H9 (cell line): ENCODE data around the gene LEF1. TPM values are rescaled to one million over a fixed set of nuclear protein-coding genes. Genes with fewer than 3 reads are reported as not detected.

ENCODE experiments used
- DNase-seq: peaks from one replicate; pipeline ENCODE4 v3.0.0-alpha.2; 2017
- H2AFZ ChIP-seq: one replicate; pipeline ENCODE4 v1.6.1; 2013; ENCODE audit warnings: mild to moderate bottlenecking, low read length, control low read depth, moderate library complexity
- H2AK5ac ChIP-seq: 2 replicates; pipeline ENCODE4 v1.6.1; 2013; ENCODE audit warnings: low read length, control low read depth, mixed read lengths; ENCODE audit not compliant: insufficient read length
- H2BK120ac ChIP-seq: one replicate; pipeline ENCODE4 v1.6.1; 2013; ENCODE audit warnings: low read depth, mild to moderate bottlenecking, low read length, control low read depth, inconsistent platforms; ENCODE audit not compliant: poor library complexity, severe bottlenecking
- H2BK12ac ChIP-seq: 2 replicates; pipeline ENCODE4 v1.6.1; 2013; ENCODE audit warnings: low read length, control low read depth, mixed read lengths, low read depth; ENCODE audit not compliant: insufficient read length
- H2BK15ac ChIP-seq: 2 replicates; pipeline ENCODE4 v1.6.1; 2013; ENCODE audit warnings: low read depth, low read length, control low read depth
- H2BK20ac ChIP-seq: one replicate; pipeline ENCODE4 v1.6.1; 2013; ENCODE audit warnings: low read depth, mild to moderate bottlenecking, low read length, control low read depth, inconsistent platforms; ENCODE audit not compliant: poor library complexity, severe bottlenecking
- H2BK5ac ChIP-seq: 2 replicates; pipeline ENCODE4 v1.6.1; 2013; ENCODE audit warnings: low read length, control low read depth, mixed read lengths; ENCODE audit not compliant: insufficient read length
- H3K14ac ChIP-seq: 2 replicates; pipeline ENCODE4 v1.6.1; 2013; ENCODE audit warnings: low read length, control low read depth; ENCODE audit not compliant: insufficient read depth
- H3K18ac ChIP-seq: 2 replicates; pipeline ENCODE4 v1.6.1; 2013; ENCODE audit warnings: low read depth, mild to moderate bottlenecking, mixed read lengths, low read length, control low read depth; ENCODE audit not compliant: insufficient read length
- H3K23ac ChIP-seq: 2 replicates; pipeline ENCODE4 v1.6.1; 2013; ENCODE audit warnings: low read length, control low read depth, mixed read lengths, low read depth; ENCODE audit not compliant: insufficient read length
- H3K23me2 ChIP-seq: 2 replicates; pipeline ENCODE4 v1.6.1; 2013; ENCODE audit warnings: low read depth, mild to moderate bottlenecking, mixed read lengths, low read length, control low read depth; ENCODE audit not compliant: insufficient read length, poor library complexity, severe bottlenecking
- H3K27ac ChIP-seq: 2 replicates; pipeline ENCODE4 v1.5.1; 2013; ENCODE audit warnings: low read length, control low read depth, mixed read lengths, low read depth; ENCODE audit not compliant: insufficient read length
- H3K27me3 ChIP-seq: 2 replicates; pipeline ENCODE4 v1.6.1; 2013; ENCODE audit warnings: low read length, control low read depth, inconsistent platforms; ENCODE audit not compliant: insufficient read depth
- H3K4ac ChIP-seq: 2 replicates; pipeline ENCODE4 v1.6.1; 2013; ENCODE audit warnings: low read depth, mild to moderate bottlenecking, control low read depth, inconsistent platforms, low read length, moderate library complexity
- H3K4me1 ChIP-seq: 2 replicates; pipeline ENCODE4 v1.6.1; 2013; ENCODE audit warnings: low read length, control low read depth, inconsistent platforms; ENCODE audit not compliant: insufficient read depth
- H3K4me2 ChIP-seq: 2 replicates; pipeline ENCODE4 v1.6.1; 2013; ENCODE audit warnings: low read length, control low read depth, mixed read lengths; ENCODE audit not compliant: insufficient read length, insufficient read depth
- H3K56ac ChIP-seq: 2 replicates; pipeline ENCODE4 v1.6.1; 2013; ENCODE audit warnings: low read depth, mild to moderate bottlenecking, mixed read lengths, low read length, control low read depth; ENCODE audit not compliant: insufficient read length
- H3K79me1 ChIP-seq: 2 replicates; pipeline ENCODE4 v1.6.1; 2013; ENCODE audit warnings: low read depth, mild to moderate bottlenecking, moderate library complexity, low read length, control low read depth, inconsistent platforms; ENCODE audit not compliant: insufficient read depth, poor library complexity, severe bottlenecking
- H3K79me2 ChIP-seq: 2 replicates; pipeline ENCODE4 v1.6.1; 2013; ENCODE audit warnings: low read length, control low read depth, inconsistent platforms; ENCODE audit not compliant: insufficient read depth
- H3K9ac ChIP-seq: 2 replicates; pipeline ENCODE4 v1.6.1; 2013; ENCODE audit warnings: low read length, control low read depth, mixed read lengths; ENCODE audit not compliant: insufficient read length; ENCODE audit errors: extremely low read depth
- H3K9me3 ChIP-seq: one replicate; pipeline ENCODE4 v1.6.1; 2013; ENCODE audit warnings: low read depth, low read length, inconsistent platforms; ENCODE audit not compliant: control insufficient read depth
- H3T11ph ChIP-seq: one replicate; pipeline ENCODE4 v1.6.1; 2013; ENCODE audit warnings: mild to moderate bottlenecking, low read length, control low read depth, inconsistent platforms
- H4K20me1 ChIP-seq: one replicate; pipeline ENCODE4 v1.6.1; 2013; ENCODE audit not compliant: control insufficient read depth, insufficient read length, insufficient read depth
- H4K5ac ChIP-seq: 2 replicates; pipeline ENCODE4 v1.6.1; 2013; ENCODE audit warnings: low read depth, mild to moderate bottlenecking, mixed read lengths, low read length, control low read depth; ENCODE audit not compliant: insufficient read length
- H4K8ac ChIP-seq: replicated peaks from 2 replicates; pipeline ENCODE4 v1.6.1; 2013; ENCODE audit warnings: low read length, control low read depth, mixed read lengths, low read depth; ENCODE audit not compliant: insufficient read length
- H4K91ac ChIP-seq: 2 replicates; pipeline ENCODE4 v1.6.1; 2013; ENCODE audit warnings: low read depth, mild to moderate bottlenecking, moderate library complexity, mixed read lengths, low read length, control low read depth; ENCODE audit not compliant: insufficient read length
- H3K27ac Mint-ChIP-seq, 3 experiments: 2 replicates in 2 of 3; 3 replicates in 1 of 3; pipeline ENCODE4 v1.8.0; 2020 to 2021; ENCODE audit warnings: mixed read lengths in 3 of 3, mild to moderate bottlenecking in 1 of 3, moderate library complexity in 1 of 3
- H3K27me3 Mint-ChIP-seq: 2 replicates; pipeline ENCODE4 v1.8.0; 2021; ENCODE audit warnings: low read depth, mild to moderate bottlenecking, moderate library complexity, mixed read lengths
- H3K36me3 Mint-ChIP-seq, 3 experiments: 2 replicates in 2 of 3; 3 replicates in 1 of 3; pipeline ENCODE4 v1.8.0; 2020 to 2021; ENCODE audit warnings: low read depth in 3 of 3, mixed read lengths in 3 of 3; ENCODE audit not compliant: insufficient read depth in 1 of 3
- H3K4me1 Mint-ChIP-seq, 2 experiments: 2 replicates each; pipeline ENCODE4 v1.8.0; 2020; ENCODE audit warnings: mixed read lengths in 2 of 2
- H3K4me3 Mint-ChIP-seq, 2 experiments: 2 replicates in 1 of 2; 3 replicates in 1 of 2; pipeline ENCODE4 v1.8.0; 2020 to 2021; ENCODE audit warnings: mild to moderate bottlenecking in 2 of 2, mixed read lengths in 2 of 2, moderate library complexity in 1 of 2
- H3K9me3 Mint-ChIP-seq, 2 experiments: 2 replicates in 1 of 2; 3 replicates in 1 of 2; pipeline ENCODE4 v1.8.0; 2020; ENCODE audit warnings: mild to moderate bottlenecking in 2 of 2, mixed read lengths in 2 of 2, moderate library complexity in 1 of 2
- total RNA-seq: library from RNA; stranded (reverse); gene quantifications from 2 replicates; pipeline ENCODE4 v1.2.1, GENCODE V29; 2021
- TF ChIP-seq, protein P1 (sequence below): fragments of 200-600 bp; sonication (generic); conservative IDR thresholded peaks from 3 replicates; pipeline ENCODE4 v1.8.0; 2021; ENCODE audit warnings: antibody characterized with exemption, mild to moderate bottlenecking

Gene LEF1
- total RNA-seq, 1 experiment from 2014 or later: 2.5 TPM

DNA sequence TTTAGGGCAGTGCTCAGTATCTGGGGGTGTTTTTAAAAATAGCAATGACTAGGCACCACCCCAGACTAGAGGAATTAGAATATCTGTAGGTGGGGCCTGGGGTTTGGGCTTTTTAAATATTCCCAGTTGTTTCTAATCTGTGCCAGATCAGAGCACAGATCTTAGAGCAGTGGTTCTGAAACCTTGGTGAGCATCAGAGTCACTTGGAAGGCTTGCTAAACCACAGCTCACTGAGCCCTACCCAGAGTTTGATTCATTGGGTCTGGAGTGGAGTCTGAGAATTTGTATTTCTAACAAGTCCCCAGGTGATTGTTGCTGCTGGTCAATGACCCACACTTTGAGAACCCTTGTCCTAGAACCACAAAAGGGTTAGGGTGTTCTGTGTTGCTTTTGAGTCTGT lies 162.4 kb downstream of the LEF1 start:
- Histone ChIP-seq H3K56ac (no peak overlapping the region), H3K23ac (no peak overlapping the region), H2BK15ac (no peak overlapping the region), H3K4me2 (no peak overlapping the region), H2BK5ac (no peak overlapping the region), H4K91ac (no peak overlapping the region), H3K27me3 (no peaks in the 10 kb centered on the region), H4K8ac (no peak overlapping the region), H3K14ac (no peak overlapping the region), H3K4ac (no peak overlapping the region), H3T11ph (no peak overlapping the region), H3K9me3 (peaks cover 4% of the 10 kb centered on the region), H4K20me1 (no peaks in the 10 kb centered on the region), H3K18ac (no peak overlapping the region), H2AK5ac (no peak overlapping the region), H2BK12ac (no peak overlapping the region), H2BK20ac (no peak overlapping the region), H3K79me2 (no peaks in the 10 kb centered on the region; the same call in 1 of the 2 replicates), H3K9ac (no peak overlapping the region), H2BK120ac (no peak overlapping the region), H2AFZ (no peak overlapping the region), H3K4me1 (peaks cover 5% of the 10 kb centered on the region; the same call in 1 of the 2 replicates), H3K79me1 (peaks cover 3% of the 10 kb centered on the region), H4K5ac (no peak overlapping the region), H3K27ac (no peak overlapping the region), H3K23me2 (no peaks in the 10 kb centered on the region)
- TF ChIP-seq, protein P1, sequence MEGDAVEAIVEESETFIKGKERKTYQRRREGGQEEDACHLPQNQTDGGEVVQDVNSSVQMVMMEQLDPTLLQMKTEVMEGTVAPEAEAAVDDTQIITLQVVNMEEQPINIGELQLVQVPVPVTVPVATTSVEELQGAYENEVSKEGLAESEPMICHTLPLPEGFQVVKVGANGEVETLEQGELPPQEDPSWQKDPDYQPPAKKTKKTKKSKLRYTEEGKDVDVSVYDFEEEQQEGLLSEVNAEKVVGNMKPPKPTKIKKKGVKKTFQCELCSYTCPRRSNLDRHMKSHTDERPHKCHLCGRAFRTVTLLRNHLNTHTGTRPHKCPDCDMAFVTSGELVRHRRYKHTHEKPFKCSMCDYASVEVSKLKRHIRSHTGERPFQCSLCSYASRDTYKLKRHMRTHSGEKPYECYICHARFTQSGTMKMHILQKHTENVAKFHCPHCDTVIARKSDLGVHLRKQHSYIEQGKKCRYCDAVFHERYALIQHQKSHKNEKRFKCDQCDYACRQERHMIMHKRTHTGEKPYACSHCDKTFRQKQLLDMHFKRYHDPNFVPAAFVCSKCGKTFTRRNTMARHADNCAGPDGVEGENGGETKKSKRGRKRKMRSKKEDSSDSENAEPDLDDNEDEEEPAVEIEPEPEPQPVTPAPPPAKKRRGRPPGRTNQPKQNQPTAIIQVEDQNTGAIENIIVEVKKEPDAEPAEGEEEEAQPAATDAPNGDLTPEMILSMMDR: no peak
- Mint-ChIP-seq H3K4me3 (no peak overlapping the region), H3K9me3 (peaks cover 9 to 10% of the 10 kb centered on the region in 2 experiments), H3K27me3 (no peaks in the 10 kb centered on the region), H3K27ac (no peak overlapping the region), H3K36me3 (peaks cover 31 to 53% (median 50%) of the 10 kb centered on the region in 3 experiments), H3K4me1 (peaks cover 17 to 25% of the 10 kb centered on the region in 2 experiments)
- no peak for DNase-seq
